Peyer's patch (tissue), 4 donors: ENCODE measurements around the gene COBL.

Source experiments
- POLR2A ChIP-seq, 2 donors: fragments of 450-650 bp; IDR thresholded peaks; one replicate each; pipeline ENCODE4 v1.5.1; 2017; ENCODE audit warnings: antibody characterized with exemption in 2 of 2, mild to moderate bottlenecking in 2 of 2, moderate library complexity in 2 of 2
- TF ChIP-seq, protein P1 (sequence below), 6 experiments: fragments of 450-650 bp in 4 of 6; fragments of 200-600 bp in 2 of 6; sonication (generic) in 1 of 6; IDR thresholded peaks; one replicate each; pipeline ENCODE4 v1.5.1; 2017 to 2019; ENCODE audit warnings: antibody characterized with exemption in 6 of 6, mild to moderate bottlenecking in 3 of 6, moderate library complexity in 1 of 6

DNA sequence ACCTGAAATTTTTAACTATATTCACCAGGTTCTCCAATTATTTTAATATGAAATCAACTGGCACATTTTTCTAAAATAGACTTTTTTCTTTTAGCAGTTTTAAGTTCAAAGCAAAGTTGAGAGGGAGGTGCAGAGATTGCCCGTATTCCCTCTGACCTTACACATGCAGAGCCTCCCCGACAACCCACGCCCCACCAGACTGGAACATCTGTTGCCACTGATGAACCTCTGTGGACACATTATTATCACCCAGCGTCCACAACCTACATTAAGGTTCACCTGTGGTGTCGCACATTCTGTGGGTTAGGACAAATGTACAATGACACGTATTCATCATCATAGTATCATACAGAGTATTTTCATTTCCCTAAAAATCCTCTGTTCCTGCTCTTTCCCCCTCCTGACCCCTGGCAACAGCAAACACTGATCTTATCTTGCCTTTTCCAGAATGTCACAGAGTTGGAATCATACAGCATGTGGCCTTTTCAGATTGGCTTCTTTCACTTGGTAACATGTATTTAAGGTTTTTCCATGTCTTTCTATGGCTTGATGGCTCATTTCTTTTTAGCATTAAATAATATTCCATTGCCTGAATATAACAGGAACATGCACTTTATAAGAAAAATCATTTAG lies 37.1 kb downstream of the COBL start:
- TF ChIP-seq, protein P1, sequence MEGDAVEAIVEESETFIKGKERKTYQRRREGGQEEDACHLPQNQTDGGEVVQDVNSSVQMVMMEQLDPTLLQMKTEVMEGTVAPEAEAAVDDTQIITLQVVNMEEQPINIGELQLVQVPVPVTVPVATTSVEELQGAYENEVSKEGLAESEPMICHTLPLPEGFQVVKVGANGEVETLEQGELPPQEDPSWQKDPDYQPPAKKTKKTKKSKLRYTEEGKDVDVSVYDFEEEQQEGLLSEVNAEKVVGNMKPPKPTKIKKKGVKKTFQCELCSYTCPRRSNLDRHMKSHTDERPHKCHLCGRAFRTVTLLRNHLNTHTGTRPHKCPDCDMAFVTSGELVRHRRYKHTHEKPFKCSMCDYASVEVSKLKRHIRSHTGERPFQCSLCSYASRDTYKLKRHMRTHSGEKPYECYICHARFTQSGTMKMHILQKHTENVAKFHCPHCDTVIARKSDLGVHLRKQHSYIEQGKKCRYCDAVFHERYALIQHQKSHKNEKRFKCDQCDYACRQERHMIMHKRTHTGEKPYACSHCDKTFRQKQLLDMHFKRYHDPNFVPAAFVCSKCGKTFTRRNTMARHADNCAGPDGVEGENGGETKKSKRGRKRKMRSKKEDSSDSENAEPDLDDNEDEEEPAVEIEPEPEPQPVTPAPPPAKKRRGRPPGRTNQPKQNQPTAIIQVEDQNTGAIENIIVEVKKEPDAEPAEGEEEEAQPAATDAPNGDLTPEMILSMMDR (IDR thresholded peaks at IDR 0.05): no peak
- no peak for TF ChIP-seq POLR2A (IDR thresholded peaks at IDR 0.05)
